HCT116 (cell line): ENCODE results near the gene ACTRT2. TPM values are rescaled to one million over a fixed set of nuclear protein-coding genes. Genes with fewer than 3 reads are reported as not detected.

ENCODE experiments used
- ATAC-seq: fragments of 200-7000 bp; cut with Tn5 transposase; 2 replicates; pipeline ENCODE4 v1.9.1; 2020; ENCODE audit warnings: mild to moderate bottlenecking, moderate library complexity
- BruUV-seq: library from RNA; stranded (reverse); fragments of 400-500 nt; replicated peaks from 2 replicates; lab custom pipeline; 2021; lab: Mats Ljungman, UMichigan
- CTCF ChIA-PET: fragments of 300-600 bp; sonication (Branson Sonifier 250); formaldehyde crosslinking; loops from one replicate; lab custom pipeline; 2021; ENCODE audit warnings: antibody characterized with exemption; lab: Charles Lee
- POLR2A ChIA-PET: fragments of 300-600, 350-600 bp; sonication (Branson Sonifier 250); formaldehyde crosslinking; loops from one replicate; lab custom pipeline; 2021; ENCODE audit warnings: antibody characterized with exemption; lab: Charles Lee
- RAD21 ChIA-PET, 2 experiments: fragments of 300-600 bp; sonication (Branson Sonifier 250); formaldehyde crosslinking; loops; one replicate each; lab custom pipeline; 2023; ENCODE audit warnings: low total read pairs in 2 of 2; ENCODE audit not compliant: uncharacterized antibody in 2 of 2, unreplicated experiment in 2 of 2, low non-redundant PET in 1 of 2; lab: Charles Lee
- DNase-seq: peaks from one replicate; pipeline ENCODE4 v3.0.0-alpha.2; 2010; ENCODE audit warnings: low read depth, low spot score
- H2AFZ ChIP-seq: fragments of 200-600 bp; shearing (Covaris generic), sonication (generic); 2 replicates; pipeline ENCODE4 v1.6.1; 2017; ENCODE audit warnings: low read depth, mixed run types, mixed read lengths, antibody characterized with exemption, low read length; ENCODE audit not compliant: poor library complexity, severe bottlenecking
- H3K27ac ChIP-seq: 2 replicates; pipeline ENCODE4 v1.5.1; 2012; ENCODE audit warnings: low read depth, low read length
- H3K27me3 ChIP-seq: fragments of 200-600 bp; sonication (generic); 2 replicates; pipeline ENCODE4 v1.6.1; 2016; ENCODE audit warnings: mixed run types, low read length, mixed read lengths; ENCODE audit not compliant: insufficient read depth
- H3K36me3 ChIP-seq, 2 experiments: fragments of 200-500 bp in 1 of 2; fragments of 200-600 bp in 1 of 2; sonication (Bioruptor generic) in 1 of 2; sonication (generic) in 1 of 2; 2 replicates each; pipeline versions ENCODE4 v1.5.1 to v1.6.1; 2014 to 2016; ENCODE audit warnings: low read length in 2 of 2, inconsistent platforms in 1 of 2, mixed read lengths in 1 of 2, mixed run types in 1 of 2; ENCODE audit not compliant: insufficient read depth in 2 of 2, control insufficient read depth in 1 of 2
- H3K4me1 ChIP-seq, 2 experiments: fragments of 200-600 bp in 1 of 2; sonication (generic) in 1 of 2; 2 replicates each; pipeline versions ENCODE4 v1.5.1 to v1.6.1; 2012 to 2017; ENCODE audit warnings: low read length in 2 of 2, inconsistent platforms in 1 of 2, mild to moderate bottlenecking in 1 of 2, mixed read lengths in 1 of 2, mixed run types in 1 of 2, moderate library complexity in 1 of 2; ENCODE audit not compliant: insufficient read depth in 2 of 2, control insufficient read depth in 1 of 2
- H3K4me2 ChIP-seq: fragments of 200-600 bp; sonication (generic); 2 replicates; pipeline ENCODE4 v1.6.1; 2017; ENCODE audit warnings: mixed run types, low read length, mixed read lengths
- H3K4me3 ChIP-seq, 2 experiments: fragments of 200-600 bp in 1 of 2; sonication (generic) in 1 of 2; replicated peaks in 1 of 2; 2 replicates each; pipeline ENCODE4 v1.5.1; 2011 to 2016; ENCODE audit warnings: low read length in 2 of 2, control low read depth in 1 of 2, low read depth in 1 of 2, mild to moderate bottlenecking in 1 of 2, mixed read lengths in 1 of 2, mixed run types in 1 of 2
- H3K79me2 ChIP-seq: fragments of 200-600 bp; sonication (generic); 2 replicates; pipeline ENCODE4 v1.6.1; 2017; ENCODE audit warnings: mild to moderate bottlenecking, mixed run types, low read length, moderate library complexity, mixed read lengths; ENCODE audit not compliant: insufficient read depth
- H3K9ac ChIP-seq: fragments of 200-600 bp; sonication (generic); 2 replicates; pipeline ENCODE4 v1.6.1; 2016; ENCODE audit warnings: low read length, mixed read lengths
- H3K9me2 ChIP-seq: fragments of 200-600 bp; sonication (generic), shearing (Covaris generic); 2 replicates; pipeline ENCODE4 v1.6.1; 2017; ENCODE audit warnings: mixed run types, mild to moderate bottlenecking, moderate library complexity; ENCODE audit not compliant: insufficient read depth
- H3K9me3 ChIP-seq, 2 experiments: fragments of 200-500 bp in 1 of 2; fragments of 200-600 bp in 1 of 2; sonication (Bioruptor generic) in 1 of 2; sonication (generic) in 1 of 2; 2 replicates each; pipeline ENCODE4 v1.6.1; 2014 to 2017; ENCODE audit warnings: low read length in 2 of 2, mixed read lengths in 2 of 2, inconsistent platforms in 1 of 2, low read depth in 1 of 2, mild to moderate bottlenecking in 1 of 2, mixed run types in 1 of 2, moderate library complexity in 1 of 2; ENCODE audit not compliant: control insufficient read depth in 1 of 2, insufficient read depth in 1 of 2
- H4K20me1 ChIP-seq: fragments of 200-600 bp; sonication (generic), shearing (Covaris generic); 2 replicates; pipeline ENCODE4 v1.6.1; 2017; ENCODE audit warnings: mixed run types, mild to moderate bottlenecking, moderate library complexity; ENCODE audit not compliant: insufficient read depth
- CBX3 ChIP-seq: IDR thresholded peaks from 2 replicates; pipeline ENCODE4 v1.6.1; 2012; ENCODE audit warnings: low read depth
- CEBPB ChIP-seq: IDR thresholded peaks from 2 replicates; pipeline ENCODE4 v1.6.1; 2012; ENCODE audit warnings: low read depth
- CTCF ChIP-seq, 3 experiments: fragments of 200-600 bp in 1 of 3; sonication (generic) in 1 of 3; IDR thresholded peaks in 2 of 3; conservative IDR thresholded peaks in 1 of 3; 2 replicates each; pipeline ENCODE4 v1.5.1; 2012 to 2017; ENCODE audit warnings: low read depth in 2 of 3, low read length in 2 of 3, antibody characterized with exemption in 1 of 3, borderline replicate concordance in 1 of 3, control low read depth in 1 of 3, mild to moderate bottlenecking in 1 of 3, mixed read lengths in 1 of 3, mixed run types in 1 of 3, moderate library complexity in 1 of 3; ENCODE audit not compliant: insufficient read depth in 1 of 3
- EGR1 ChIP-seq: IDR thresholded peaks from 2 replicates; pipeline ENCODE4 v1.6.1; 2012; ENCODE audit warnings: low read depth
- EZH2 ChIP-seq: fragments of 200-600 bp; sonication (generic); IDR thresholded peaks from 2 replicates; pipeline ENCODE4 v1.6.1; 2017; ENCODE audit warnings: antibody characterized with exemption, mixed run types
- EZH2phosphoT487 ChIP-seq: fragments of 200-600 bp; IDR thresholded peaks from 2 replicates; pipeline ENCODE4 v1.6.1; 2018; ENCODE audit warnings: antibody characterized with exemption, borderline replicate concordance
- POLR2A ChIP-seq: IDR thresholded peaks from 2 replicates; pipeline ENCODE4 v1.7.0; 2011; ENCODE audit warnings: borderline replicate concordance; ENCODE audit not compliant: insufficient read depth, insufficient read length; ENCODE audit errors: extremely low read depth
- RAD21 ChIP-seq: IDR thresholded peaks from 2 replicates; pipeline ENCODE4 v1.6.1; 2012; ENCODE audit warnings: low read depth, mild to moderate bottlenecking
- SIN3A ChIP-seq: IDR thresholded peaks from 2 replicates; pipeline ENCODE4 v1.6.1; 2012; ENCODE audit warnings: low read depth
- SP1 ChIP-seq: IDR thresholded peaks from 2 replicates; pipeline ENCODE4 v1.6.1; 2012; ENCODE audit warnings: low read depth
- SRF ChIP-seq: IDR thresholded peaks from 2 replicates; pipeline ENCODE4 v1.6.1; 2012; ENCODE audit warnings: low read depth
- TCF7L2 ChIP-seq: IDR thresholded peaks from 2 replicates; pipeline ENCODE4 v1.7.0; 2011; ENCODE audit warnings: borderline replicate concordance, inconsistent platforms; ENCODE audit not compliant: insufficient read depth, insufficient read length; ENCODE audit errors: extremely low read depth
- ZFX ChIP-seq: fragments of 450-650 bp; IDR thresholded peaks from 2 replicates; pipeline ENCODE4 v1.6.1; 2017
- intact Hi-C: fragments of 100-400 bp; cut with micrococcal nuclease; formaldehyde crosslinking; loops from 2 replicates; pipeline ENCODE4 v1.10.0; 2022
- total RNA-seq: library from RNA; stranded (reverse); gene quantifications from one replicate; pipeline ENCODE4 v1.2.1, GENCODE V29; 2021; ENCODE audit not compliant: unreplicated experiment
- TF ChIP-seq, protein P1 (sequence below): IDR thresholded peaks from 2 replicates; pipeline ENCODE4 v1.6.1; 2012; ENCODE audit warnings: low read depth
- TF ChIP-seq, protein P2 (sequence below): IDR thresholded peaks from 2 replicates; pipeline ENCODE4 v1.6.1; 2011; ENCODE audit warnings: mild to moderate bottlenecking, low read length, moderate library complexity; ENCODE audit not compliant: insufficient replicate concordance; ENCODE audit errors: extremely low read depth
- TF ChIP-seq, protein P3 (sequence below): IDR thresholded peaks from 2 replicates; pipeline ENCODE4 v1.6.1; 2012

ACTRT2 gene
- total RNA-seq, 1 experiment from 2014 or later = not detected

- no peaks in the 10 kb centered on the region for H3K4me1 ChIP-seq
- H3K9me2 ChIP-seq = no peaks in the 10 kb centered on the region
- H3K9me3 ChIP-seq = no peaks in the 10 kb centered on the region
- no peak overlapping the region for H2AFZ ChIP-seq
- no peaks in the 10 kb centered on the region for H4K20me1 ChIP-seq
- no peak overlapping the region for H3K9ac ChIP-seq
- ChIA-PET POLR2A (no interaction called here), RAD21 (no interaction called here), CTCF (no interaction called here)
- ATAC-seq (no peak), DNase-seq (no peak)
- H3K36me3 ChIP-seq = no peaks in the 10 kb centered on the region
- H3K4me2 ChIP-seq = no peak overlapping the region
- TF ChIP-seq EZH2 (no peak), ZFX (no peak), CBX3 (no peak), POLR2A (no peak), SRF (no peak), TCF7L2 (no peak), RAD21 (no peak), CTCF (IDR thresholded peaks at IDR 0.05 in 2 of 3, conservative IDR thresholded peaks at IDR 0.05 in 1 of 3; ENCODE audit: borderline replicate concordance in 1 of 3, insufficient read depth in 1 of 3, low read depth in 2 of 3, low read length in 2 of 3) (no peak), SP1 (no peak), EGR1 (no peak), SIN3A (no peak), CEBPB (no peak), EZH2phosphoT487 (no peak)
- TF ChIP-seq, protein P1, sequence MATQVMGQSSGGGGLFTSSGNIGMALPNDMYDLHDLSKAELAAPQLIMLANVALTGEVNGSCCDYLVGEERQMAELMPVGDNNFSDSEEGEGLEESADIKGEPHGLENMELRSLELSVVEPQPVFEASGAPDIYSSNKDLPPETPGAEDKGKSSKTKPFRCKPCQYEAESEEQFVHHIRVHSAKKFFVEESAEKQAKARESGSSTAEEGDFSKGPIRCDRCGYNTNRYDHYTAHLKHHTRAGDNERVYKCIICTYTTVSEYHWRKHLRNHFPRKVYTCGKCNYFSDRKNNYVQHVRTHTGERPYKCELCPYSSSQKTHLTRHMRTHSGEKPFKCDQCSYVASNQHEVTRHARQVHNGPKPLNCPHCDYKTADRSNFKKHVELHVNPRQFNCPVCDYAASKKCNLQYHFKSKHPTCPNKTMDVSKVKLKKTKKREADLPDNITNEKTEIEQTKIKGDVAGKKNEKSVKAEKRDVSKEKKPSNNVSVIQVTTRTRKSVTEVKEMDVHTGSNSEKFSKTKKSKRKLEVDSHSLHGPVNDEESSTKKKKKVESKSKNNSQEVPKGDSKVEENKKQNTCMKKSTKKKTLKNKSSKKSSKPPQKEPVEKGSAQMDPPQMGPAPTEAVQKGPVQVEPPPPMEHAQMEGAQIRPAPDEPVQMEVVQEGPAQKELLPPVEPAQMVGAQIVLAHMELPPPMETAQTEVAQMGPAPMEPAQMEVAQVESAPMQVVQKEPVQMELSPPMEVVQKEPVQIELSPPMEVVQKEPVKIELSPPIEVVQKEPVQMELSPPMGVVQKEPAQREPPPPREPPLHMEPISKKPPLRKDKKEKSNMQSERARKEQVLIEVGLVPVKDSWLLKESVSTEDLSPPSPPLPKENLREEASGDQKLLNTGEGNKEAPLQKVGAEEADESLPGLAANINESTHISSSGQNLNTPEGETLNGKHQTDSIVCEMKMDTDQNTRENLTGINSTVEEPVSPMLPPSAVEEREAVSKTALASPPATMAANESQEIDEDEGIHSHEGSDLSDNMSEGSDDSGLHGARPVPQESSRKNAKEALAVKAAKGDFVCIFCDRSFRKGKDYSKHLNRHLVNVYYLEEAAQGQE = no peak
- TF ChIP-seq, protein P2, sequence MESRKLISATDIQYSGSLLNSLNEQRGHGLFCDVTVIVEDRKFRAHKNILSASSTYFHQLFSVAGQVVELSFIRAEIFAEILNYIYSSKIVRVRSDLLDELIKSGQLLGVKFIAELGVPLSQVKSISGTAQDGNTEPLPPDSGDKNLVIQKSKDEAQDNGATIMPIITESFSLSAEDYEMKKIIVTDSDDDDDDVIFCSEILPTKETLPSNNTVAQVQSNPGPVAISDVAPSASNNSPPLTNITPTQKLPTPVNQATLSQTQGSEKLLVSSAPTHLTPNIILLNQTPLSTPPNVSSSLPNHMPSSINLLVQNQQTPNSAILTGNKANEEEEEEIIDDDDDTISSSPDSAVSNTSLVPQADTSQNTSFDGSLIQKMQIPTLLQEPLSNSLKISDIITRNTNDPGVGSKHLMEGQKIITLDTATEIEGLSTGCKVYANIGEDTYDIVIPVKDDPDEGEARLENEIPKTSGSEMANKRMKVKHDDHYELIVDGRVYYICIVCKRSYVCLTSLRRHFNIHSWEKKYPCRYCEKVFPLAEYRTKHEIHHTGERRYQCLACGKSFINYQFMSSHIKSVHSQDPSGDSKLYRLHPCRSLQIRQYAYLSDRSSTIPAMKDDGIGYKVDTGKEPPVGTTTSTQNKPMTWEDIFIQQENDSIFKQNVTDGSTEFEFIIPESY = no peak
- TF ChIP-seq, protein P3, sequence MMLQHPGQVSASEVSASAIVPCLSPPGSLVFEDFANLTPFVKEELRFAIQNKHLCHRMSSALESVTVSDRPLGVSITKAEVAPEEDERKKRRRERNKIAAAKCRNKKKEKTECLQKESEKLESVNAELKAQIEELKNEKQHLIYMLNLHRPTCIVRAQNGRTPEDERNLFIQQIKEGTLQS = no peak
- no peaks in the 10 kb centered on the region for H3K79me2 ChIP-seq
- H3K4me3 ChIP-seq = no peak overlapping the region
- H3K27me3 ChIP-seq = peaks cover 9% of the 10 kb centered on the region; the same call in 1 of the 2 replicates
- H3K27ac ChIP-seq = no peak overlapping the region
- no TSS peak for BruUV-seq
- intact Hi-C loops = no loop called here
These were observed 37.2 kb downstream of the ACTRT2 start for GRCh38 chr1:3058263-3059030.
